ENCODE measurements around the gene CDK13. TPM values are rescaled to one million over a fixed set of nuclear protein-coding genes. Genes with fewer than 3 reads are reported as not detected.

CDK13 gene
- polyA plus RNA-seq, 2 of the 4 experiments (the other 2 are of a cell fraction) = 18.2 to 39.6 TPM

GRCh38 chr7:40095230-40095629, 145.2 kb downstream of the CDK13 start:
- FAIRE-seq = no peak
- ChIA-PET POLR2A (no interaction called here), CTCF (interaction anchor here (0.7 to 1.5 kb wide), 2 partner anchors 9 to 11 kb away, joined by 3 read pairs; no protein-coding TSS in a partner anchor)
- H3K9me3 ChIP-seq = no peaks in the 10 kb centered on the region
- DNase-seq (ENCODE audit: low read depth in 1 of 2, low spot score in 1 of 2) = no peak
- H3K4me1 ChIP-seq = no peaks in the 10 kb centered on the region
- 70% methylated on average over 1 of the region's 1 CpG for WGBS (ENCODE audit: missing lambda C conversion rate)
- no peak overlapping the region for H3K4me3 ChIP-seq
- no peak overlapping the region for H3K27ac ChIP-seq
- TF ChIP-seq REST (IDR thresholded peaks at IDR 0.05) (no peak), POLR2A (IDR thresholded peaks at IDR 0.05; ENCODE audit: low read length) (no peak), FOXS1 (CRISPR knock-in tag; IDR thresholded peaks at IDR 0.05) (no peak), RAD21 (conservative IDR thresholded peaks at IDR 0.05 in 1 of 2, IDR thresholded peaks at IDR 0.05 in 1 of 2) (no peak), GATA3 (IDR thresholded peaks at IDR 0.05; ENCODE audit: borderline replicate concordance) (no peak), HEYL (CRISPR knock-in tag; IDR thresholded peaks at IDR 0.05) (no peak), RNF2 (IDR thresholded peaks at IDR 0.05; ENCODE audit: borderline replicate concordance, low read depth) (no peak), CHD2 (IDR thresholded peaks at IDR 0.05; ENCODE audit: low read length, partially characterized antibody) (no peak), ATOH8 (CRISPR knock-in tag; IDR thresholded peaks at IDR 0.05; ENCODE audit: low read depth) (no peak), CBX8 (IDR thresholded peaks at IDR 0.05) (no peak), TP53 (CRISPR knock-in tag; IDR thresholded peaks at IDR 0.05) (no peak), ZNF302 (CRISPR knock-in tag; IDR thresholded peaks at IDR 0.05) (no peak)
- H3K4me2 ChIP-seq = no peak overlapping the region
- no peak for ATAC-seq

GRCh38 chr7:40095695-40096327, 145.8 kb downstream of the CDK13 start:
- POLR2A ChIA-PET = no interaction called here
- CTCF ChIA-PET = interaction anchor here (0.7 to 1.5 kb wide), 2 partner anchors 10 to 11 kb away, joined by 3 read pairs; no protein-coding TSS in a partner anchor
- ATAC-seq = no peak
- no peak for TF ChIP-seq POLR2A (IDR thresholded peaks at IDR 0.05; ENCODE audit: low read length)
- TF ChIP-seq HDAC2 (IDR thresholded peaks at IDR 0.05) = no peak
- TF ChIP-seq JUNB (IDR thresholded peaks at IDR 0.05) = no peak
- TF ChIP-seq BCL3 (IDR thresholded peaks at IDR 0.05) = no peak
- TF ChIP-seq USF2 (IDR thresholded peaks at IDR 0.05) = no peak
- TF ChIP-seq FOSL2 (IDR thresholded peaks at IDR 0.05) = no peak
- no peak for TF ChIP-seq FOSL2 (CRISPR knock-in tag; IDR thresholded peaks at IDR 0.05)
- TF ChIP-seq CHD4 (IDR thresholded peaks at IDR 0.05; ENCODE audit: borderline replicate concordance) = no peak
- TF ChIP-seq RAD21 (conservative IDR thresholded peaks at IDR 0.05 in 1 of 2, IDR thresholded peaks at IDR 0.05 in 1 of 2) = no peak
- no peak for TF ChIP-seq NPAS2 (CRISPR knock-in tag; IDR thresholded peaks at IDR 0.05; ENCODE audit: borderline replicate concordance)
- no peak for TF ChIP-seq RCOR1 (IDR thresholded peaks at IDR 0.05; ENCODE audit: low read depth, low read length)
- no peak for TF ChIP-seq SMC3 (IDR thresholded peaks at IDR 0.05)
- no peak for TF ChIP-seq HMGXB4 (CRISPR knock-in tag; IDR thresholded peaks at IDR 0.05; ENCODE audit: borderline replicate concordance)
- TF ChIP-seq MAFK (IDR thresholded peaks at IDR 0.05; ENCODE audit: partially characterized antibody) = no peak
- TF ChIP-seq PBX3 (IDR thresholded peaks at IDR 0.05) = no peak
- TF ChIP-seq JUN (IDR thresholded peaks at IDR 0.05) = no peak
- TF ChIP-seq ATOH8 (CRISPR knock-in tag; IDR thresholded peaks at IDR 0.05; ENCODE audit: low read depth) = no peak
- no peak for TF ChIP-seq HES2 (IDR thresholded peaks at IDR 0.05)

More at GRCh38 chr7:40095695-40096327, 145.8 kb downstream of the CDK13 start:
- no peaks in the 10 kb centered on the region for H3K9me3 ChIP-seq
- no peak for FAIRE-seq
- DNase-seq (ENCODE audit: low read depth in 1 of 2, low spot score in 1 of 2) = no peak
- no peaks in the 10 kb centered on the region for H3K4me1 ChIP-seq
- 58% methylated on average over 1 of the region's 1 CpG for WGBS (ENCODE audit: missing lambda C conversion rate)
- no peak overlapping the region for H3K4me3 ChIP-seq
- no peak overlapping the region for H3K4me2 ChIP-seq
- H3K27ac ChIP-seq = no peak overlapping the region

All from A549 (cell line).